Astrocyte (in vitro differentiated cells and primary cell): ENCODE data around the gene PPFIA3. TPM values are rescaled to one million over a fixed set of nuclear protein-coding genes. Genes with fewer than 3 reads are reported as not detected.

Experiments
- DNase-seq: peaks from one replicate; pipeline ENCODE4 v3.0.0-alpha.2; 2010; ENCODE audit warnings: low read depth
- FAIRE-seq: peaks from 2 replicates; lab custom pipeline; 2011; peaks lifted over from hg19 to GRCh38; lab: Jason Lieb, UNC
- H2AFZ ChIP-seq: 2 replicates; pipeline ENCODE4 v1.6.0; 2012; ENCODE audit warnings: low read depth, low read length, inconsistent platforms
- H3K27ac ChIP-seq: 2 replicates; pipeline ENCODE4 v1.5.1; 2011; ENCODE audit warnings: low read depth, low read length, inconsistent platforms
- H3K27me3 ChIP-seq: 2 replicates; pipeline ENCODE4 v1.6.0; 2011; ENCODE audit warnings: low read length, inconsistent platforms; ENCODE audit not compliant: insufficient read depth
- H3K36me3 ChIP-seq: 2 replicates; pipeline ENCODE4 v1.5.1; 2011; ENCODE audit warnings: low read length, inconsistent platforms; ENCODE audit not compliant: insufficient read depth
- H3K4me1 ChIP-seq: 2 replicates; pipeline ENCODE4 v1.5.1; 2011; ENCODE audit warnings: low read length, inconsistent platforms; ENCODE audit not compliant: insufficient read depth
- H3K4me2 ChIP-seq: 2 replicates; pipeline ENCODE4 v1.6.0; 2012; ENCODE audit warnings: low read length, inconsistent platforms
- H3K4me3 ChIP-seq: 2 replicates; pipeline ENCODE4 v1.5.1; 2011; ENCODE audit warnings: low read depth, mild to moderate bottlenecking, low read length, inconsistent platforms; ENCODE audit not compliant: insufficient read depth
- H3K79me2 ChIP-seq: 2 replicates; pipeline ENCODE4 v1.6.0; 2012; ENCODE audit warnings: mild to moderate bottlenecking, low read length, inconsistent platforms; ENCODE audit not compliant: insufficient read depth
- H3K9ac ChIP-seq: 2 replicates; pipeline ENCODE4 v1.6.0; 2012; ENCODE audit warnings: mild to moderate bottlenecking, low read length, inconsistent platforms
- H3K9me3 ChIP-seq: 2 replicates; pipeline ENCODE4 v1.5.1; 2012; ENCODE audit warnings: low read depth, mild to moderate bottlenecking, low read length, inconsistent platforms; ENCODE audit not compliant: insufficient read depth
- H4K20me1 ChIP-seq: 2 replicates; pipeline ENCODE4 v1.6.0; 2012; ENCODE audit warnings: low read length, inconsistent platforms; ENCODE audit not compliant: insufficient read depth
- H3K27ac Mint-ChIP-seq: one replicate; pipeline ENCODE4 v1.8.0; 2021; ENCODE audit warnings: mild to moderate bottlenecking, mixed read lengths; ENCODE audit not compliant: unreplicated experiment
- H3K27me3 Mint-ChIP-seq: one replicate; pipeline ENCODE4 v1.8.0; 2021; ENCODE audit warnings: low read depth, mixed read lengths; ENCODE audit not compliant: unreplicated experiment
- H3K36me3 Mint-ChIP-seq: one replicate; pipeline ENCODE4 v1.8.0; 2021; ENCODE audit warnings: low read depth, mixed read lengths; ENCODE audit not compliant: unreplicated experiment
- H3K4me1 Mint-ChIP-seq: one replicate; pipeline ENCODE4 v1.8.0; 2021; ENCODE audit warnings: low read depth, mixed read lengths; ENCODE audit not compliant: unreplicated experiment
- H3K4me3 Mint-ChIP-seq: one replicate; pipeline ENCODE4 v1.8.0; 2021; ENCODE audit warnings: mild to moderate bottlenecking, moderate library complexity, mixed read lengths; ENCODE audit not compliant: unreplicated experiment
- H3K9me3 Mint-ChIP-seq: one replicate; pipeline ENCODE4 v1.8.0; 2021; ENCODE audit warnings: mild to moderate bottlenecking, mixed read lengths; ENCODE audit not compliant: unreplicated experiment
- EZH2 ChIP-seq: IDR thresholded peaks from 2 replicates; pipeline ENCODE4 v1.6.1; 2012; ENCODE audit warnings: mild to moderate bottlenecking, low read length, inconsistent platforms; ENCODE audit not compliant: insufficient read depth
- total RNA-seq: library from RNA; stranded (reverse); gene quantifications from 2 replicates; pipeline ENCODE4 v1.2.1, GENCODE V29; 2021
- TF ChIP-seq, protein P1 (sequence below): IDR thresholded peaks from 2 replicates; pipeline ENCODE4 v1.5.1; 2011; ENCODE audit warnings: low read depth, mild to moderate bottlenecking, inconsistent platforms, low read length, moderate library complexity; ENCODE audit not compliant: insufficient read depth

Gene PPFIA3
- total RNA-seq, 1 donor from 2014 or later = 9.2 TPM

DNA sequence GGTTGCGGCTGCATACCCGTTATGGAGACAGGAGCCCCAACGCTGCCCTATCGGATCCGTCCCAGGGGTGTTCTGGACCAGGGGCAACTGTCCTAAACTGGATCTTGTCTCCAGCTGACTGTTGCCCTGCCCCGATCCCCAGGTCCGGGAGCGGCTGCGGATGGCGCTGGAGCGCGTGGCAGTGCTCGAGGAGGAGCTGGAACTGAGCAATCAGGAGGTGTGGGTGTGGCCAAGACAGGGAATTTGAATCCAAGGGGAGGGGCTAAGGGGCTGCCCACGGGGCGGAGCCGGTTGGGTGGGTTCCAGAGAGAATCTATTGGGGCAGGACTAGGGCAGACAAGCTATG is 9.9 kb downstream of the PPFIA3 start:
- Histone ChIP-seq H3K27ac (no peak overlapping the region), H3K4me3 (no peak overlapping the region), H3K9me3 (no peaks in the 10 kb centered on the region), H2AFZ (no peak overlapping the region), H3K4me2 (no peak overlapping the region), H3K4me1 (peaks cover 4% of the 10 kb centered on the region), H3K9ac (no peak overlapping the region), H3K79me2 (no peaks in the 10 kb centered on the region), H4K20me1 (no peaks in the 10 kb centered on the region), H3K36me3 (no peaks in the 10 kb centered on the region), H3K27me3 (no peaks in the 10 kb centered on the region)
- peaks cover 18% of the 10 kb centered on the region for H3K36me3 Mint-ChIP-seq
- DNase-seq (no peak), FAIRE-seq (no peak)
- H3K27ac Mint-ChIP-seq = no peak overlapping the region
- H3K4me3 Mint-ChIP-seq = peak overlapping the region; percentile 77
- peaks cover 5% of the 10 kb centered on the region for H3K4me1 Mint-ChIP-seq
- H3K9me3 Mint-ChIP-seq = peaks cover 3% of the 10 kb centered on the region
- H3K27me3 Mint-ChIP-seq = peaks cover 4% of the 10 kb centered on the region
- TF ChIP-seq EZH2 = no peak
- TF ChIP-seq, protein P1, sequence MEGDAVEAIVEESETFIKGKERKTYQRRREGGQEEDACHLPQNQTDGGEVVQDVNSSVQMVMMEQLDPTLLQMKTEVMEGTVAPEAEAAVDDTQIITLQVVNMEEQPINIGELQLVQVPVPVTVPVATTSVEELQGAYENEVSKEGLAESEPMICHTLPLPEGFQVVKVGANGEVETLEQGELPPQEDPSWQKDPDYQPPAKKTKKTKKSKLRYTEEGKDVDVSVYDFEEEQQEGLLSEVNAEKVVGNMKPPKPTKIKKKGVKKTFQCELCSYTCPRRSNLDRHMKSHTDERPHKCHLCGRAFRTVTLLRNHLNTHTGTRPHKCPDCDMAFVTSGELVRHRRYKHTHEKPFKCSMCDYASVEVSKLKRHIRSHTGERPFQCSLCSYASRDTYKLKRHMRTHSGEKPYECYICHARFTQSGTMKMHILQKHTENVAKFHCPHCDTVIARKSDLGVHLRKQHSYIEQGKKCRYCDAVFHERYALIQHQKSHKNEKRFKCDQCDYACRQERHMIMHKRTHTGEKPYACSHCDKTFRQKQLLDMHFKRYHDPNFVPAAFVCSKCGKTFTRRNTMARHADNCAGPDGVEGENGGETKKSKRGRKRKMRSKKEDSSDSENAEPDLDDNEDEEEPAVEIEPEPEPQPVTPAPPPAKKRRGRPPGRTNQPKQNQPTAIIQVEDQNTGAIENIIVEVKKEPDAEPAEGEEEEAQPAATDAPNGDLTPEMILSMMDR = no peak

DNA sequence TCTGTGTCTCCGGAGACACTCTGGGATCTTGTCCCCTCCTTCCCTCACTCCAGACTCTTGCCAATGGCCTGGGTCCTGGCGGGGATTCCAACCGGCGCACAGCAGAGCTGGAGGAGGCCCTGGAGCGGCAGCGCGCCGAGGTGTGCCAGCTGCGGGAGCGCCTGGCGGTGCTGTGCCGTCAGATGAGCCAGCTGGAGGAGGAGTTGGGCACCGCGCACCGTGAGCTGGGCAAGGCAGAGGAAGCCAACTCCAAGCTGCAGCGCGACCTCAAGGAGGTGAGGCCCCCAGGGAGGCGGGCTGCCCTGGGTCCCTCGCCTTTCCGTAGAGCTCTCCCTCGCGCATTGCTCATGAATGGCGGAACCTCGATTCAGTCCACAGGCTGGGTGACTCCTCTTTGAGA is 11.0 kb downstream of the PPFIA3 start:
- peaks cover 4% of the 10 kb centered on the region for H3K4me1 ChIP-seq
- no peaks in the 10 kb centered on the region for H3K79me2 ChIP-seq
- FAIRE-seq = no peak
- no peak overlapping the region for H3K4me3 Mint-ChIP-seq
- peaks cover 5% of the 10 kb centered on the region for H3K9me3 Mint-ChIP-seq
- H3K27me3 Mint-ChIP-seq = no peaks in the 10 kb centered on the region
- H3K9me3 ChIP-seq = no peaks in the 10 kb centered on the region
- no peak overlapping the region for H3K4me2 ChIP-seq
- no peak overlapping the region for H3K27ac Mint-ChIP-seq
- peaks cover 5% of the 10 kb centered on the region for H3K4me1 Mint-ChIP-seq
- H3K27me3 ChIP-seq = no peaks in the 10 kb centered on the region
- H3K27ac ChIP-seq = no peak overlapping the region
- no peak overlapping the region for H3K4me3 ChIP-seq
- no peak overlapping the region for H2AFZ ChIP-seq
- peaks cover 25% of the 10 kb centered on the region for H3K36me3 Mint-ChIP-seq
- TF ChIP-seq EZH2 = no peak
- TF ChIP-seq, protein P1 = no peak
- DNase-seq = no peak
- no peaks in the 10 kb centered on the region for H3K36me3 ChIP-seq
- H4K20me1 ChIP-seq = no peaks in the 10 kb centered on the region
- H3K9ac ChIP-seq = no peak overlapping the region

DNA sequence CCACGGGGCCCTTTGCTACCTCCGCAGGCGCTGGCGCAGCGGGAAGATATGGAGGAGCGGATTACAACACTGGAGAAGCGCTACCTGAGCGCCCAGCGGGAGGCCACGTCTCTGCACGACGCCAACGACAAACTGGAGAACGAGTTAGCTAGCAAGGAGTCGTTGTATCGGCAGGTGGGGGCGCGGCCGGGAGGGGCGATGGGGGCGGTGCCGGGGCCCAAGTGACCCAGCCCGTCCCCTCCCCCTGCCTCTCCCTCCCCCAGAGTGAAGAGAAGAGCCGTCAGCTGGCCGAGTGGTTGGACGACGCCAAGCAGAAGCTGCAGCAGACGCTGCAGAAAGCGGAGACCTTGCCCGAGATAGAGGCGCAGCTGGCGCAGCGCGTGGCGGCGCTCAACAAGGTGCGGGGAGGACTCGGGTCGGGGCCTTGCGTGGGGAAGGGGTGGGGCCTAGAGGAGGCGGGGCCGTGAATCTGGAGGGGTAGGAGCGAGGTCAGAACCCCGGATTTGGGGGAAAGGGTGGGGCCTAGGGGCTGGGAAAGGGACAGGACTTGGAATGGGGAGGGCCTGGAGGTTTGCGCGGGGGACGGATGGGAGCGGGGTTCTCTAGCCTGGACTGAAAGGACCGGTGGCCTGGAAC is 13.7 kb downstream of the PPFIA3 start:
- Histone ChIP-seq H3K4me1 (no peaks in the 10 kb centered on the region), H2AFZ (no peak overlapping the region), H3K79me2 (no peaks in the 10 kb centered on the region), H3K27me3 (no peaks in the 10 kb centered on the region), H3K4me3 (no peak overlapping the region), H3K36me3 (no peaks in the 10 kb centered on the region), H4K20me1 (no peaks in the 10 kb centered on the region), H3K9me3 (no peaks in the 10 kb centered on the region), H3K4me2 (peak overlapping the region; percentile 59), H3K9ac (no peak overlapping the region), H3K27ac (no peak overlapping the region)
- Mint-ChIP-seq H3K27me3 (peaks cover 3% of the 10 kb centered on the region), H3K9me3 (peaks cover 5% of the 10 kb centered on the region), H3K4me3 (no peak overlapping the region), H3K36me3 (peaks cover 42% of the 10 kb centered on the region), H3K4me1 (peaks cover 7% of the 10 kb centered on the region), H3K27ac (no peak overlapping the region)
- DNase-seq (no peak), FAIRE-seq (no peak)
- TF ChIP-seq, protein P1 = no peak
- no peak for TF ChIP-seq EZH2
